ENCODE data around the gene LMO2. TPM values are rescaled to one million over a fixed set of nuclear protein-coding genes. Genes with fewer than 3 reads are reported as not detected.

The LMO2 gene
- total and polyA plus RNA-seq, 2 donors (not counting 1 experiment from before 2014, with no cell fraction given) = 6.2 to 10.7 TPM

GRCh38 chr11:33936725-33937604 lies 45.1 kb upstream of the LMO2 start:
- Histone ChIP-seq H3K4me1 (ENCODE audit: control insufficient read depth in 2 of 2, insufficient read depth in 2 of 2, low read length in 2 of 2) (peaks cover 5 to 15% of the 10 kb centered on the region in 2 donors), H3K9ac (ENCODE audit: low read length) (no peak overlapping the region), H3K36me3 (replicated peaks in 1 of 2; ENCODE audit: control extremely low read depth in 1 of 2, control insufficient read depth in 1 of 2, extremely low read depth in 1 of 2, insufficient read depth in 2 of 2, low read length in 1 of 2) (no peaks in the 10 kb centered on the region), H3K4me3 (ENCODE audit: control extremely low read depth in 1 of 5, extremely low read depth in 1 of 5, insufficient read depth in 1 of 5, low read depth in 2 of 5, low read length in 4 of 5) (no peak overlapping the region), H3K27me3 (replicated peaks in 1 of 4; ENCODE audit: control extremely low read depth in 1 of 4, control insufficient read depth in 3 of 4, insufficient read depth in 4 of 4, low read length in 3 of 4) (peaks cover 0 to 8% (median 0%) of the 10 kb centered on the region in 4 experiments), H2AFZ (ENCODE audit: insufficient read depth, low read depth, low read length, poor library complexity, severe bottlenecking) (no peak overlapping the region), H3K9me3 (ENCODE audit: control extremely low read depth in 1 of 3, control insufficient read depth in 2 of 3, insufficient read depth in 1 of 3, low read length in 2 of 3) (peaks cover 3 to 17% (median 5%) of the 10 kb centered on the region in 3 donors), H3K4me2 (replicated peaks; ENCODE audit: low read depth, low read length, poor library complexity, severe bottlenecking) (no peak overlapping the region), H3K27ac (ENCODE audit: low read length in 2 of 2) (no peak overlapping the region), H3K79me2 (ENCODE audit: control insufficient read depth, insufficient read depth, low read length) (no peaks in the 10 kb centered on the region), H4K20me1 (ENCODE audit: control insufficient read depth, insufficient read depth, low read length, poor library complexity, severe bottlenecking) (no peaks in the 10 kb centered on the region)
- no peak for DNase-seq
- Mint-ChIP-seq H3K4me1 (peaks cover 22% of the 10 kb centered on the region), H3K27me3 (peaks cover 20% of the 10 kb centered on the region), H3K27ac (no peak overlapping the region), H3K9me3 (ENCODE audit: insufficient read depth) (peaks cover 5% of the 10 kb centered on the region), H3K4me3 (no peak overlapping the region)
- no peak for ATAC-seq (ENCODE audit: low read depth)
- 54% methylated on average over 10 of the region's 15 CpGs for WGBS (ENCODE audit: insufficient coverage)
- POLR2A ChIA-PET = interaction anchor here (0.6 kb wide), 1 partner anchor 67 kb away, joined by 7 read pairs; no protein-coding TSS in a partner anchor
- CTCF ChIA-PET = no interaction called here
- intact Hi-C loops (cut with micrococcal nuclease) = no loop called here
- TF ChIP-seq CTCF (IDR thresholded peaks at IDR 0.05) (no peak), EZH2 (IDR thresholded peaks at IDR 0.05; ENCODE audit: borderline replicate concordance, insufficient read depth, low read depth, low read length, poor library complexity, severe bottlenecking) (no peak)
